Ovary (tissue), 9 donors: Measurements from ENCODE around the gene BDH1. TPM values are rescaled to one million over a fixed set of nuclear protein-coding genes. Genes with fewer than 3 reads are reported as not detected.

Experiments
- DNase-seq, 5 donors: peaks; one replicate each; pipeline ENCODE4 v3.0.0-alpha.2; 2019 to 2020
- H3K27ac ChIP-seq, 2 donors: fragments of 200-600 bp; one replicate each; pipeline versions ENCODE4 v1.5.1 to v1.8.0; 2019 to 2022
- H3K27me3 ChIP-seq: fragments of 200-600 bp; one replicate; pipeline ENCODE4 v1.8.0; 2022
- H3K36me3 ChIP-seq: fragments of 200-600 bp; sonication (generic); one replicate; pipeline ENCODE4 v1.5.1; 2019
- H3K4me1 ChIP-seq: one replicate; pipeline ENCODE4 v1.8.1; 2013; ENCODE audit warnings: mild to moderate bottlenecking, moderate library complexity; ENCODE audit not compliant: insufficient read depth
- H3K4me3 ChIP-seq: fragments of 200-600 bp; sonication (generic); one replicate; pipeline ENCODE4 v1.5.1; 2017
- H3K9me3 ChIP-seq, 2 donors: fragments of 200-600 bp in 1 of 2; sonication (generic) in 1 of 2; one replicate each; pipeline versions ENCODE4 v1.5.1 to v1.8.1; 2013 to 2019; ENCODE audit warnings: mild to moderate bottlenecking in 1 of 2, moderate library complexity in 1 of 2
- EP300 ChIP-seq: sonication (generic); formaldehyde crosslinking; IDR thresholded peaks from one replicate; pipeline ENCODE4 v1.6.1; 2017; ENCODE audit warnings: antibody characterized with exemption
- POLR2A ChIP-seq: fragments of 450-650 bp; IDR thresholded peaks from one replicate; pipeline ENCODE4 v1.6.1; 2017; ENCODE audit warnings: antibody characterized with exemption, mild to moderate bottlenecking, moderate library complexity
- WGBS, 3 donors: extraction: QIAGEN DNeasy Blood & Tissue Kit in 1 of 3; methylation state at CpG; one replicate each; pipeline versions ENCODE4 v1.1.5 to v1.1.7; 2013 to 2017; 5-methylcytosine and 5-hydroxymethylcytosine counted together
- intact Hi-C, 4 donors: fragments of 100-400 bp; cut with DNase I; formaldehyde crosslinking; loops; one replicate each; pipeline versions ENCODE4 v1.11.0 to v1.15.1; 2022 to 2023
- polyA plus RNA-seq, 2 donors: library from polyadenylated mRNA; stranded (reverse); fragments of 200-250 nt in 1 of 2; fragments of 350-450 nt in 1 of 2; fragmentation: Illumina TruSeq in 1 of 2; extraction: RNeasy Lipid Tissue Mini Kit (QIAGEN cat#74804) in 1 of 2; gene quantifications; one replicate each; pipeline ENCODE4 v1.2.3, GENCODE V29; 2013 to 2014
- total RNA-seq, 7 donors: library from RNA; depleted of rRNA in 2 of 7; stranded (reverse); fragments of >200 nt in 2 of 7; fragmentation: NEBNext Ultra II Directional in 3 of 7; extraction: Animal tissue kit (Norgen Biotek cat#: 25700) in 3 of 7; gene quantifications; one replicate each; pipeline versions ENCODE4 v1.1.0 to v1.2.4, GENCODE V29; 2016 to 2023
- TF ChIP-seq, protein P1 (sequence below), 3 donors: fragments of 450-650 bp in 2 of 3; fragments of 200-600 bp in 1 of 3; IDR thresholded peaks; one replicate each; pipeline versions ENCODE4 v1.5.1 to v1.8.0; 2016 to 2022; ENCODE audit warnings: antibody characterized with exemption in 3 of 3, mild to moderate bottlenecking in 1 of 3
- donor health status: DM: no; HTN: no; CAD: no; lungs with moderate emphysema.
- donor health status: DM: no; HTN: no; CAD: no.
- donor health status: Bipolar disorder and iron deficiency.
- donor health status: DM: yes; HTN: yes; CAD: no.
- donor health status: DM: no; HTN: no; CAD: no.
- donor health status: DM: yes; HTN: yes; CAD: no.

Gene BDH1
- total and polyA plus RNA-seq, 9 donors = 3.3 to 15.4 (median 11.7) TPM

GRCh38 chr3:197501496-197501878, 54.3 kb downstream of the BDH1 start:
- Histone ChIP-seq H3K27ac (no peak overlapping the region), H3K4me3 (no peak overlapping the region), H3K4me1 (no peaks in the 10 kb centered on the region), H3K9me3 (no peaks in the 10 kb centered on the region), H3K36me3 (no peaks in the 10 kb centered on the region), H3K27me3 (no peaks in the 10 kb centered on the region)
- 93 to 95% (median 94%) methylated on average over 1 of the region's 1 CpG for WGBS, 3 donors
- DNase-seq = no peak
- intact Hi-C loops = loop anchor here in 1 of 4 donors (10.0 kb wide), 1 partner anchor 507 kb away; no protein-coding TSS in a partner anchor
- TF ChIP-seq EP300 (no peak), POLR2A (no peak)
- TF ChIP-seq, protein P1, sequence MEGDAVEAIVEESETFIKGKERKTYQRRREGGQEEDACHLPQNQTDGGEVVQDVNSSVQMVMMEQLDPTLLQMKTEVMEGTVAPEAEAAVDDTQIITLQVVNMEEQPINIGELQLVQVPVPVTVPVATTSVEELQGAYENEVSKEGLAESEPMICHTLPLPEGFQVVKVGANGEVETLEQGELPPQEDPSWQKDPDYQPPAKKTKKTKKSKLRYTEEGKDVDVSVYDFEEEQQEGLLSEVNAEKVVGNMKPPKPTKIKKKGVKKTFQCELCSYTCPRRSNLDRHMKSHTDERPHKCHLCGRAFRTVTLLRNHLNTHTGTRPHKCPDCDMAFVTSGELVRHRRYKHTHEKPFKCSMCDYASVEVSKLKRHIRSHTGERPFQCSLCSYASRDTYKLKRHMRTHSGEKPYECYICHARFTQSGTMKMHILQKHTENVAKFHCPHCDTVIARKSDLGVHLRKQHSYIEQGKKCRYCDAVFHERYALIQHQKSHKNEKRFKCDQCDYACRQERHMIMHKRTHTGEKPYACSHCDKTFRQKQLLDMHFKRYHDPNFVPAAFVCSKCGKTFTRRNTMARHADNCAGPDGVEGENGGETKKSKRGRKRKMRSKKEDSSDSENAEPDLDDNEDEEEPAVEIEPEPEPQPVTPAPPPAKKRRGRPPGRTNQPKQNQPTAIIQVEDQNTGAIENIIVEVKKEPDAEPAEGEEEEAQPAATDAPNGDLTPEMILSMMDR (IDR thresholded peaks at IDR 0.05) = no peak

DNA sequence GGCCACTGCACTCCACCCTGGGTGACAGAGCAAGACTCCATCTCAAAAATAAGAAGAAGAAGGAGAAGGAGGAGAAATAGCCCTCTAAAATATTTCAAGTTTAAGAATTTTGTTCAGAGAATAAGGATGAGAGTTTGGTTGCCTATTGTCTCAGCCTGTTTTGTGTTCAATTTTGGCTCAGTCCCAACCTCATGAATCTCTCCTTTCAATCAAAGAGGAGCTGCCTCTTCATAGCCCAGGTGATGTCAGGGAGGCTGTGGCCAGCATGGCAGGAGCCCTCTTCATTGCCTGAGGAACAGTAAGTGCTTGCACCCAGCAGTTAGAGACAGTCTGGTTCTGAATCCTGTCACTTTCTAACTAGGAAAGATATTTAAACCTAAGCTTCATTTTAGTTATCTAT, 55.0 kb downstream of the BDH1 start:
- TF ChIP-seq, protein P1 (IDR thresholded peaks at IDR 0.05) = no peak
- TF ChIP-seq POLR2A = no peak
- TF ChIP-seq EP300 = no peak
- Histone ChIP-seq H3K9me3 (no peaks in the 10 kb centered on the region), H3K27me3 (no peaks in the 10 kb centered on the region), H3K36me3 (no peaks in the 10 kb centered on the region), H3K4me3 (no peak overlapping the region), H3K27ac (no peak overlapping the region), H3K4me1 (no peaks in the 10 kb centered on the region)
- DNase-seq = no peak
- intact Hi-C loops = loop anchor here in 1 of 4 donors (10.0 kb wide), 1 partner anchor 506 kb away; no protein-coding TSS in a partner anchor

- H3K4me3 ChIP-seq = no peak overlapping the region
- H3K4me1 ChIP-seq = no peaks in the 10 kb centered on the region
- intact Hi-C loops = no loop called here
- H3K27me3 ChIP-seq = no peaks in the 10 kb centered on the region
- no peak for DNase-seq
- no peak for TF ChIP-seq EP300
- TF ChIP-seq POLR2A = no peak
- TF ChIP-seq, protein P1 (IDR thresholded peaks at IDR 0.05) = no peak
- no peak overlapping the region for H3K27ac ChIP-seq
- WGBS, 3 donors = 77 to 79% (median 78%) methylated on average over 8 of the region's 8 CpGs
- H3K36me3 ChIP-seq = no peaks in the 10 kb centered on the region
- H3K9me3 ChIP-seq = no peaks in the 10 kb centered on the region
Measured at GRCh38 chr3:197499427-197499826, 56.3 kb downstream of the BDH1 start.

- H3K36me3 ChIP-seq = no peaks in the 10 kb centered on the region
- no peaks in the 10 kb centered on the region for H3K27me3 ChIP-seq
- DNase-seq = no peak
- TF ChIP-seq, protein P1 (IDR thresholded peaks at IDR 0.05) = no peak
- TF ChIP-seq EP300 = no peak
- TF ChIP-seq POLR2A = no peak
- no peaks in the 10 kb centered on the region for H3K4me1 ChIP-seq
- H3K27ac ChIP-seq = no peak overlapping the region
- no peak overlapping the region for H3K4me3 ChIP-seq
- no peaks in the 10 kb centered on the region for H3K9me3 ChIP-seq
- 85 to 93% (median 89%) methylated on average over 58 to 60 of the region's 60 CpGs for WGBS, 3 donors
- intact Hi-C loops = no loop called here
Measured at GRCh38 chr3:197498499-197499241, 57.1 kb downstream of the BDH1 start.
